GM12878 (cell line): Measurements from ENCODE around the gene RIMBP2. TPM values are rescaled to one million over a fixed set of nuclear protein-coding genes. Genes with fewer than 3 reads are reported as not detected.

ENCODE experiments used
- ATAC-seq: fragments of 200-7000 bp; cut with Tn5 transposase; 3 replicates; pipeline ENCODE4 v1.9.1; 2020; ENCODE audit warnings: mild to moderate bottlenecking, moderate library complexity
- BruUV-seq: library from RNA; stranded (reverse); fragments of 400-500 nt; replicated peaks from 2 replicates; lab custom pipeline; 2021; lab: Mats Ljungman, UMichigan
- CTCF ChIA-PET: fragments of 300-600 bp; sonication (Branson Sonifier 250); formaldehyde crosslinking; extraction: SDS; loops from one replicate; lab custom pipeline; 2021; ENCODE audit warnings: inconsistent platforms; lab: Yijun Ruan, JAX
- POLR2A ChIA-PET: fragments of 350-600 bp; formaldehyde crosslinking; extraction: SDS; loops from one replicate; lab custom pipeline; 2021; ENCODE audit warnings: inconsistent platforms; lab: Charles Lee
- RAD21 ChIA-PET: fragments of 300-600 bp; sonication (Branson Sonifier 250); formaldehyde crosslinking; loops from one replicate; lab custom pipeline; 2023; ENCODE audit warnings: antibody characterized with exemption; ENCODE audit not compliant: unreplicated experiment; lab: Charles Lee
- SMC1A ChIA-PET: fragments of 300-600 bp; sonication (Branson Sonifier 250); formaldehyde crosslinking; loops from one replicate; lab custom pipeline; 2023; ENCODE audit not compliant: unreplicated experiment, uncharacterized antibody; lab: Charles Lee
- DNase-seq: peaks from one replicate; pipeline ENCODE4 v3.0.0-alpha.2; 2011; ENCODE audit warnings: low read depth, low spot score
- FAIRE-seq: peaks from 3 replicates; lab custom pipeline; 2011; peaks lifted over from hg19 to GRCh38; lab: Jason Lieb, UNC
- H2AFZ ChIP-seq: 2 replicates; pipeline ENCODE4 v1.6.0; 2011; ENCODE audit warnings: low read depth, low read length, control low read depth; ENCODE audit not compliant: control insufficient read depth
- H3K27ac ChIP-seq: 2 replicates; pipeline ENCODE4 v1.5.1; 2011; ENCODE audit warnings: control low read depth; ENCODE audit not compliant: control insufficient read depth, insufficient read depth
- H3K27me3 ChIP-seq, 2 experiments: replicated peaks in 1 of 2; 2 replicates each; pipeline versions ENCODE4 v1.6.0 to v1.6.1; 2011; ENCODE audit warnings: low read length in 1 of 2; ENCODE audit not compliant: control insufficient read depth in 2 of 2, insufficient read depth in 2 of 2
- H3K36me3 ChIP-seq, 2 experiments: 2 replicates each; pipeline ENCODE4 v1.5.1; 2011; ENCODE audit warnings: low read length in 1 of 2; ENCODE audit not compliant: control insufficient read depth in 2 of 2, insufficient read depth in 2 of 2
- H3K4me1 ChIP-seq: 2 replicates; pipeline ENCODE4 v1.6.1; 2011; ENCODE audit warnings: mild to moderate bottlenecking, low read length, moderate library complexity, mixed read lengths; ENCODE audit not compliant: control insufficient read depth, insufficient read depth
- H3K4me2 ChIP-seq: 2 replicates; pipeline ENCODE4 v1.6.0; 2011; ENCODE audit warnings: control low read depth; ENCODE audit not compliant: control insufficient read depth, insufficient read depth
- H3K4me3 ChIP-seq: fragments of 200-600 bp; sonication (generic); 2 replicates; pipeline ENCODE4 v1.5.1; 2016
- H3K79me2 ChIP-seq: 2 replicates; pipeline ENCODE4 v1.6.0; 2011; ENCODE audit warnings: low read length; ENCODE audit not compliant: control insufficient read depth, insufficient read depth
- H3K9ac ChIP-seq: 2 replicates; pipeline ENCODE4 v1.8.0; 2011; ENCODE audit warnings: low read length, control low read depth, mixed read lengths; ENCODE audit not compliant: control insufficient read depth, insufficient read depth
- H3K9me3 ChIP-seq: replicated peaks from 3 replicates; pipeline ENCODE4 v1.5.1; 2011; ENCODE audit warnings: mild to moderate bottlenecking, low read length; ENCODE audit not compliant: control insufficient read depth, insufficient read depth
- H4K20me1 ChIP-seq: 2 replicates; pipeline ENCODE4 v1.6.0; 2011; ENCODE audit not compliant: control insufficient read depth, insufficient read depth
- BCL11A ChIP-seq: IDR thresholded peaks from 2 replicates; pipeline ENCODE4 v1.6.1; 2011; ENCODE audit warnings: low read depth, low read length
- BRCA1 ChIP-seq: IDR thresholded peaks from 2 replicates; pipeline ENCODE4 v1.6.1; 2011; ENCODE audit warnings: low read depth, low read length, improper control_type of control experiment
- DPF2 ChIP-seq: fragments of 450-650 bp; IDR thresholded peaks from 2 replicates; pipeline ENCODE4 v1.6.1; 2017; ENCODE audit warnings: mild to moderate bottlenecking
- HCFC1 ChIP-seq: fragments of 150-350 bp; IDR thresholded peaks from 2 replicates; pipeline ENCODE4 v1.6.1; 2014; ENCODE audit warnings: low read length
- NFYA ChIP-seq: IDR thresholded peaks from 2 replicates; pipeline ENCODE4 v1.6.1; 2011; ENCODE audit warnings: low read depth, mild to moderate bottlenecking, low read length, improper control_type of control experiment, borderline replicate concordance
- PAX8 ChIP-seq: fragments of 450-650 bp; IDR thresholded peaks from 2 replicates; pipeline ENCODE4 v1.6.1; 2017; ENCODE audit warnings: mild to moderate bottlenecking, moderate library complexity
- SIN3A ChIP-seq: IDR thresholded peaks from 2 replicates; pipeline ENCODE4 v1.6.1; 2012; ENCODE audit warnings: low read depth, low read length, improper control_type of control experiment
- TBL1XR1 ChIP-seq: IDR thresholded peaks from 2 replicates; pipeline ENCODE4 v1.6.1; 2012; ENCODE audit warnings: low read depth, low read length, improper control_type of control experiment
- YBX1 ChIP-seq: fragments of 450-650 bp; IDR thresholded peaks from 2 replicates; pipeline ENCODE4 v1.6.1; 2016; ENCODE audit warnings: antibody characterized with exemption
- WGBS: methylation state at CpG from one replicate; pipeline ENCODE4 v1.1.6; 2016; ENCODE audit warnings: low lambda C conversion rate; ENCODE audit not compliant: insufficient replicate concordance, insufficient coverage; ENCODE audit errors: missing lambda C conversion rate; 5-methylcytosine and 5-hydroxymethylcytosine counted together
- in situ Hi-C: fragments of 300-500 bp; cut with MboI; formaldehyde crosslinking; loops from 9 replicates; pipeline ENCODE4 v1.14.3; 2018; ENCODE audit warnings: mixed read lengths
- intact Hi-C: fragments of 100-400 bp; cut with micrococcal nuclease; formaldehyde crosslinking; loops from one replicate; pipeline ENCODE4 v1.14.2; 2022; ENCODE audit not compliant: unreplicated experiment
- polyA plus RNA-seq, 11 experiments: library from polyadenylated mRNA; depleted of rRNA in 4 of 11; unstranded in 6 of 11; stranded (reverse) in 5 of 11; fragments of >200 nt; fragmentation: Nextera tagmentation in 4 of 11; fragmentation: Illumina TruSeq in 1 of 11; extraction: Ambion mirVana in 4 of 11; extraction: Trizol in 1 of 11; gene quantifications; 1 replicate in 1 of 11; 2 replicates in 10 of 11; pipeline versions ENCODE4 v1.2.1 to v1.2.3, GENCODE V29; 2011 to 2016; ENCODE audit warnings: inconsistent platforms in 2 of 11, missing spikeins in 2 of 11, low read depth in 1 of 11
- total RNA-seq, 4 experiments: library from RNA; depleted of rRNA in 3 of 4; stranded (reverse); fragments of >200 nt in 3 of 4; fragmentation: Illumina TruSeq in 1 of 4; extraction: Trizol in 1 of 4; gene quantifications; 2 replicates each; pipeline versions ENCODE4 v1.2.1 to v1.2.3, GENCODE V29; 2013 to 2021
- TF ChIP-seq, protein P1 (sequence below): fragments of 450-650 bp; IDR thresholded peaks from 2 replicates; pipeline ENCODE4 v1.6.1; 2017; ENCODE audit warnings: borderline replicate concordance
- TF ChIP-seq, protein P2 (sequence below): fragments of 450-650 bp; IDR thresholded peaks from 2 replicates; pipeline ENCODE4 v1.6.1; 2017; ENCODE audit warnings: mild to moderate bottlenecking, low read depth, inconsistent platforms; ENCODE audit not compliant: poor library complexity, severe bottlenecking

RIMBP2 gene
- total and polyA plus RNA-seq, 10 of the 15 experiments (the other 5 are each of a cell fraction or from before 2014, with no cell fraction given) = 0.04 to 2.9 (median 0.07) TPM; not detected in 1

DNA sequence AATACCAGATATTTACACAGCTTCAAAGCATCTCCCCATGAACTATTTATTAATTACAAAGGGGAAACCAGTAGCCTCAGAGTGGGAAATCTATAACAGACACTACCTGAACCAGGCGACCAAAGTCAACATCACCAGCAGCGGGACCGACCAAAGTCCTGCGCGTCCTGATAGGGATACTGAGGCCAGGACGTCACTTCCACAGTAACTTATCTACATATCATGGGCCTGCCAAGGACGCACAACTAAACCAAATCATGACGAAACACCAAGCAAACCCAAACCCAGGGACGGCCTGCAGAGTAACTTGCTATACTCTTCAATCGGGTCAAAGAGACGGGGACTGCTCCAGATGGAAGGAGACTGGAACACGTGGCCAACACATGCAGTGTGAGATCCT is 26.0 kb upstream of the RIMBP2 start:
- ChIA-PET RAD21 (no interaction called here), SMC1A (no interaction called here), POLR2A (no interaction called here), CTCF (no interaction called here)
- Histone ChIP-seq H4K20me1 (no peaks in the 10 kb centered on the region), H3K9ac (no peak overlapping the region), H3K36me3 (no peaks in the 10 kb centered on the region), H3K4me2 (no peak overlapping the region), H3K4me1 (no peaks in the 10 kb centered on the region), H2AFZ (no peak overlapping the region), H3K27me3 (no peaks in the 10 kb centered on the region), H3K79me2 (no peaks in the 10 kb centered on the region), H3K4me3 (no peak overlapping the region), H3K9me3 (no peaks in the 10 kb centered on the region), H3K27ac (no peak overlapping the region)
- ATAC-seq (no peak), FAIRE-seq (no peak), DNase-seq (no peak)
- intact Hi-C loops (loop anchor here (10.0 kb wide), 1 partner anchor 167 kb away; no protein-coding TSS in a partner anchor), in situ Hi-C loops (no loop called here)
- BruUV-seq = no TSS peak
- 62% methylated on average over 12 of the region's 12 CpGs for WGBS
- TF ChIP-seq HCFC1 = no peak
- TF ChIP-seq DPF2 = no peak
- no peak for TF ChIP-seq YBX1
- no peak for TF ChIP-seq BCL11A
- TF ChIP-seq NFYA = no peak
- no peak for TF ChIP-seq PAX8
- no peak for TF ChIP-seq SIN3A
- TF ChIP-seq, protein P1, sequence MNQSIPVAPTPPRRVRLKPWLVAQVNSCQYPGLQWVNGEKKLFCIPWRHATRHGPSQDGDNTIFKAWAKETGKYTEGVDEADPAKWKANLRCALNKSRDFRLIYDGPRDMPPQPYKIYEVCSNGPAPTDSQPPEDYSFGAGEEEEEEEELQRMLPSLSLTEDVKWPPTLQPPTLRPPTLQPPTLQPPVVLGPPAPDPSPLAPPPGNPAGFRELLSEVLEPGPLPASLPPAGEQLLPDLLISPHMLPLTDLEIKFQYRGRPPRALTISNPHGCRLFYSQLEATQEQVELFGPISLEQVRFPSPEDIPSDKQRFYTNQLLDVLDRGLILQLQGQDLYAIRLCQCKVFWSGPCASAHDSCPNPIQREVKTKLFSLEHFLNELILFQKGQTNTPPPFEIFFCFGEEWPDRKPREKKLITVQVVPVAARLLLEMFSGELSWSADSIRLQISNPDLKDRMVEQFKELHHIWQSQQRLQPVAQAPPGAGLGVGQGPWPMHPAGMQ = no peak
- no peak for TF ChIP-seq TBL1XR1
- TF ChIP-seq BRCA1 = no peak
- TF ChIP-seq, protein P2, sequence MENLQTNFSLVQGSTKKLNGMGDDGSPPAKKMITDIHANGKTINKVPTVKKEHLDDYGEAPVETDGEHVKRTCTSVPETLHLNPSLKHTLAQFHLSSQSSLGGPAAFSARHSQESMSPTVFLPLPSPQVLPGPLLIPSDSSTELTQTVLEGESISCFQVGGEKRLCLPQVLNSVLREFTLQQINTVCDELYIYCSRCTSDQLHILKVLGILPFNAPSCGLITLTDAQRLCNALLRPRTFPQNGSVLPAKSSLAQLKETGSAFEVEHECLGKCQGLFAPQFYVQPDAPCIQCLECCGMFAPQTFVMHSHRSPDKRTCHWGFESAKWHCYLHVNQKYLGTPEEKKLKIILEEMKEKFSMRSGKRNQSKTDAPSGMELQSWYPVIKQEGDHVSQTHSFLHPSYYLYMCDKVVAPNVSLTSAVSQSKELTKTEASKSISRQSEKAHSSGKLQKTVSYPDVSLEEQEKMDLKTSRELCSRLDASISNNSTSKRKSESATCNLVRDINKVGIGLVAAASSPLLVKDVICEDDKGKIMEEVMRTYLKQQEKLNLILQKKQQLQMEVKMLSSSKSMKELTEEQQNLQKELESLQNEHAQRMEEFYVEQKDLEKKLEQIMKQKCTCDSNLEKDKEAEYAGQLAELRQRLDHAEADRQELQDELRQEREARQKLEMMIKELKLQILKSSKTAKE = no peak
